AG20443 (cell line): ENCODE data around the gene TMEM255B.
A peak's percentile ranks its signal among the peaks of the same experiment; 100 is the strongest.
"Not testable (repeated sequence)": the region's sequence is repeated elsewhere in the genome, so short reads cannot be mapped to it uniquely, and the experiment has no call there.

Source experiments
- DNase-seq: peaks from one replicate; pipeline ENCODE4 v3.0.0; 2012; ENCODE audit warnings: low spot score, mixed read lengths

The TMEM255B gene

GRCh38 chr13:113749507-113749906 lies 9.5 kb upstream of the TMEM255B start:
- DNase-seq: no peak

GRCh38 chr13:113749967-113750366 lies 9.1 kb upstream of the TMEM255B start:
- no peak for DNase-seq

GRCh38 chr13:113750554-113751399 lies 8.2 kb upstream of the TMEM255B start:
- DNase-seq: no peak

GRCh38 chr13:113751491-113751890 lies 7.5 kb upstream of the TMEM255B start:
- no peak for DNase-seq

- not testable (repeated sequence) for DNase-seq
Observed at GRCh38 chr13:113752211-113752986, 6.6 kb upstream of the TMEM255B start.

- DNase-seq: no peak
Observed at GRCh38 chr13:113753171-113753570, 5.9 kb upstream of the TMEM255B start.

- no peak for DNase-seq
Observed at GRCh38 chr13:113754242-113754641, 4.8 kb upstream of the TMEM255B start.

GRCh38 chr13:113754691-113755090 lies 4.3 kb upstream of the TMEM255B start:
- DNase-seq: no peak

GRCh38 chr13:113756441-113757097 lies 2.5 kb upstream of the TMEM255B start:
- no peak for DNase-seq

GRCh38 chr13:113759525-113760137 lies 605 bp downstream of the TMEM255B start:
- DNase-seq: peak; percentile 45

- DNase-seq: no peak
Observed at GRCh38 chr13:113761136-113761535, 2.1 kb downstream of the TMEM255B start.

GRCh38 chr13:113762075-113762474 lies 3.0 kb downstream of the TMEM255B start:
- DNase-seq: no peak

- no peak for DNase-seq
Observed at GRCh38 chr13:113762538-113762937, 3.5 kb downstream of the TMEM255B start.

- DNase-seq: no peak
Observed at GRCh38 chr13:113763254-113763653, 4.2 kb downstream of the TMEM255B start.

GRCh38 chr13:113763961-113764792 lies 5.2 kb downstream of the TMEM255B start:
- DNase-seq: no peak

GRCh38 chr13:113764793-113765563 lies 6.0 kb downstream of the TMEM255B start:
- no peak for DNase-seq

GRCh38 chr13:113765564-113765910 lies 6.5 kb downstream of the TMEM255B start:
- peak; percentile 75 for DNase-seq

GRCh38 chr13:113766035-113766800 lies 7.2 kb downstream of the TMEM255B start:
- DNase-seq: no peak

- no peak for DNase-seq
Observed at GRCh38 chr13:113767366-113767765, 8.3 kb downstream of the TMEM255B start.
